ENCODE results near the gene NEK10. TPM values are rescaled to one million over a fixed set of nuclear protein-coding genes. Genes with fewer than 3 reads are reported as not detected.

NEK10 gene
- total RNA-seq, 1 experiment from 2014 or later: 4.3 TPM

DNA sequence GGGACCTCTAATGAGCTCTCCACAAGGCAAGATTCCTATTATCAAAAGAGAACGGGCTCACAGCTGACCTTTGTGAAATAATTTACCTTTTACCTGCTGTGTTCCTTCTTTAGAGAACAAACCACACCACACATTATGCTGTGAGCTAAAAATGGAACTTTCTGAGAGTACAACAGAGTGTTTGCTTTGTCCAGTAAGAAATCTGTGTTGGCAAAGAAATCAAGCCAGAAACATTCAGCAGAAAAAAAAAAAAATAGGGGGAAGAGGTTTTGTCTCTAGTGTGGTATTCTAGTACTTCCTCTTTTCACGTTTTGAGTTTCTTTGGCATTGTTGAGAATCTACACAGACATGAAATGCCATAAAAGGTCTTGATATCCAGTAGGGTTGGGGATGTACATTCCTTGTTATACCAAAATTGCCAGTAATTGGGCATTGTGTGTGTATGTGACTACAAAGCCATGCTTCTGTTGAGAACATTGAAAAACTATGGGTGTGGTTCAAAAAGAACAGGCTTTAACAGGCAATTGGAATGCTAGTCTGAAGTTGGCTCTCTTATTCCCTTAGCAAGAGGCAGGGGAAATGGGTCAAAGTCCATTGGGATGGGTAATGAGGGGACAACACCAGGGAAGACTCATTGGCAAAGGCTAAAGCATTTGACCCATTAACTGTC is 273.5 kb downstream of the NEK10 start:
- Histone ChIP-seq H3K79me2 (ENCODE audit: low read depth) (no peaks in the 10 kb centered on the region), H2AFZ (no peak overlapping the region), H3K27me3 (ENCODE audit: insufficient read depth, low read depth) (no peaks in the 10 kb centered on the region), H3K36me3 (ENCODE audit: low read depth) (no peaks in the 10 kb centered on the region), H3F3A (ENCODE audit: insufficient read depth, low read depth) (no peaks in the 10 kb centered on the region), H3K9me2 (ENCODE audit: insufficient read depth) (no peaks in the 10 kb centered on the region), H3K4me2 (no peak overlapping the region), H3K27ac (no peak overlapping the region), H3K4me3 (no peak overlapping the region), H3K4me1 (replicated peaks; ENCODE audit: insufficient read depth) (no peaks in the 10 kb centered on the region), H3K9me3 (ENCODE audit: insufficient read depth, low read depth) (no peaks in the 10 kb centered on the region), H4K20me1 (ENCODE audit: insufficient read depth) (no peaks in the 10 kb centered on the region)
- CTCF ChIA-PET: no interaction called here
- TF ChIP-seq, protein P1, sequence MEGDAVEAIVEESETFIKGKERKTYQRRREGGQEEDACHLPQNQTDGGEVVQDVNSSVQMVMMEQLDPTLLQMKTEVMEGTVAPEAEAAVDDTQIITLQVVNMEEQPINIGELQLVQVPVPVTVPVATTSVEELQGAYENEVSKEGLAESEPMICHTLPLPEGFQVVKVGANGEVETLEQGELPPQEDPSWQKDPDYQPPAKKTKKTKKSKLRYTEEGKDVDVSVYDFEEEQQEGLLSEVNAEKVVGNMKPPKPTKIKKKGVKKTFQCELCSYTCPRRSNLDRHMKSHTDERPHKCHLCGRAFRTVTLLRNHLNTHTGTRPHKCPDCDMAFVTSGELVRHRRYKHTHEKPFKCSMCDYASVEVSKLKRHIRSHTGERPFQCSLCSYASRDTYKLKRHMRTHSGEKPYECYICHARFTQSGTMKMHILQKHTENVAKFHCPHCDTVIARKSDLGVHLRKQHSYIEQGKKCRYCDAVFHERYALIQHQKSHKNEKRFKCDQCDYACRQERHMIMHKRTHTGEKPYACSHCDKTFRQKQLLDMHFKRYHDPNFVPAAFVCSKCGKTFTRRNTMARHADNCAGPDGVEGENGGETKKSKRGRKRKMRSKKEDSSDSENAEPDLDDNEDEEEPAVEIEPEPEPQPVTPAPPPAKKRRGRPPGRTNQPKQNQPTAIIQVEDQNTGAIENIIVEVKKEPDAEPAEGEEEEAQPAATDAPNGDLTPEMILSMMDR (conservative IDR thresholded peaks at IDR 0.05): no peak
- TF ChIP-seq EZH2 (IDR thresholded peaks at IDR 0.05; ENCODE audit: low read depth): no peak
- intact Hi-C loops (cut with micrococcal nuclease; ENCODE audit: unreplicated experiment): no loop called here
- POLR2A ChIA-PET (ENCODE audit: unreplicated experiment): no interaction called here
- BruUV-seq (replicated peaks): no TSS peak
- DNase-seq: no peak

DNA sequence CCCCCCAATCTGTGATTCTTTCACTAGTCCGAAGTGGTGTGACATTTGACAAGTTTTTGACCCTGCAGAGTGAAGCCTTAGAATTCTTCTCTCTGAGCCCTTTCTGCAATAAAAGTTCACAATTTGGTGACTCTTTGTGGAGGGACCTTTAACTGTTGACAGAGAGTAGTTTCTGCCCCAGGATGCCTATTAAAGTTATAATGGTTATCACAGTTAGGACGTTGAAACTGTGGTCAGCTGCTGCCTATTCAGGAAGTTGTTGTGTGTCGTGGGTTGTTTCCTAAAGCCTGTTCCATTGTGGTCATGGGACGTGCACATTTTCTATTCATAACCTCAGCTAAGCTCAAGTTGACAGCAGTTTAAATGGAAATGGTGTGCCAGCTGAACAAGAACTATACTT is 274.5 kb downstream of the NEK10 start:
- TF ChIP-seq EZH2 (IDR thresholded peaks at IDR 0.05; ENCODE audit: low read depth): no peak
- TF ChIP-seq, protein P1 (conservative IDR thresholded peaks at IDR 0.05): no peak
- no peak for DNase-seq
- Histone ChIP-seq H2AFZ (no peak overlapping the region), H3K79me2 (ENCODE audit: low read depth) (no peaks in the 10 kb centered on the region), H3K27me3 (ENCODE audit: insufficient read depth, low read depth) (no peaks in the 10 kb centered on the region), H3K9me2 (ENCODE audit: insufficient read depth) (no peaks in the 10 kb centered on the region), H3K4me2 (no peak overlapping the region), H3K4me1 (replicated peaks; ENCODE audit: insufficient read depth) (no peaks in the 10 kb centered on the region), H3K4me3 (no peak overlapping the region), H3K36me3 (ENCODE audit: low read depth) (no peaks in the 10 kb centered on the region), H4K20me1 (ENCODE audit: insufficient read depth) (no peaks in the 10 kb centered on the region), H3F3A (ENCODE audit: insufficient read depth, low read depth) (no peaks in the 10 kb centered on the region), H3K27ac (no peak overlapping the region), H3K9me3 (ENCODE audit: insufficient read depth, low read depth) (no peaks in the 10 kb centered on the region)
- intact Hi-C loops (cut with micrococcal nuclease; ENCODE audit: unreplicated experiment): no loop called here
- no TSS peak for BruUV-seq (replicated peaks)
- POLR2A ChIA-PET (ENCODE audit: unreplicated experiment): no interaction called here
- CTCF ChIA-PET: no interaction called here

DNA sequence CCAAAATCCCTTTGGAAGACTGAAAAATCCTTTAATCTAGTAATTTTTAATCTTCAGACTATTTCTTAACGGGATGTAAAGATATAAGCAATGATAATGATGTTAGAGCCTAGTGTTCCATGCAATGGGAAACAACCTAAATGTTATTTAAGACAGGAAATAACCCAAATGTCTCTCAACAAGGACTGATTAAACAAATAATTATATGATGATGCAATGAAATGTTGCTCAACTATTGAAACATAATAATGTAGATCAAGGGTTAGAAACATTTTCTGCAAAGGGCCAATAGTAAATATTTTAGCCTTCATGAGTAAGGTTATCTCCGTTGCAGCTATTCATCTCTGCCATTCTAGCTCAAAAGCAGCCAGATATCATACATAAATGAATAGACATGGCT is 275.4 kb downstream of the NEK10 start:
- DNase-seq: no peak
- Histone ChIP-seq H3K4me1 (replicated peaks; ENCODE audit: insufficient read depth) (no peaks in the 10 kb centered on the region), H3K9me2 (ENCODE audit: insufficient read depth) (no peaks in the 10 kb centered on the region), H3K36me3 (ENCODE audit: low read depth) (no peaks in the 10 kb centered on the region), H3K27ac (no peak overlapping the region), H3F3A (ENCODE audit: insufficient read depth, low read depth) (no peaks in the 10 kb centered on the region), H4K20me1 (ENCODE audit: insufficient read depth) (no peaks in the 10 kb centered on the region), H3K79me2 (ENCODE audit: low read depth) (no peaks in the 10 kb centered on the region), H3K4me2 (no peak overlapping the region), H2AFZ (no peak overlapping the region), H3K27me3 (ENCODE audit: insufficient read depth, low read depth) (no peaks in the 10 kb centered on the region), H3K9me3 (ENCODE audit: insufficient read depth, low read depth) (no peaks in the 10 kb centered on the region), H3K4me3 (no peak overlapping the region)
- no TSS peak for BruUV-seq (replicated peaks)
- intact Hi-C loops (cut with micrococcal nuclease; ENCODE audit: unreplicated experiment): no loop called here
- ChIA-PET POLR2A (ENCODE audit: unreplicated experiment) (no interaction called here), CTCF (no interaction called here)
- no peak for TF ChIP-seq EZH2 (IDR thresholded peaks at IDR 0.05; ENCODE audit: low read depth)
- TF ChIP-seq, protein P1 (conservative IDR thresholded peaks at IDR 0.05): no peak

Data from PC-9 (cell line).